HL-60/S4 treated with phorbol 12-myristate 13-acetate at 8.2 ng/mL for 4 days and 3 days (cell line): ENCODE results near the gene MDM1.

Experiments
- in situ Hi-C: fragments of 300-500 bp; cut with MboI; formaldehyde crosslinking; loops from 2 replicates; pipeline ENCODE4 v1.15.0; 2022; ENCODE audit warnings: low sequenced_read_pairs

Gene MDM1, protein sequence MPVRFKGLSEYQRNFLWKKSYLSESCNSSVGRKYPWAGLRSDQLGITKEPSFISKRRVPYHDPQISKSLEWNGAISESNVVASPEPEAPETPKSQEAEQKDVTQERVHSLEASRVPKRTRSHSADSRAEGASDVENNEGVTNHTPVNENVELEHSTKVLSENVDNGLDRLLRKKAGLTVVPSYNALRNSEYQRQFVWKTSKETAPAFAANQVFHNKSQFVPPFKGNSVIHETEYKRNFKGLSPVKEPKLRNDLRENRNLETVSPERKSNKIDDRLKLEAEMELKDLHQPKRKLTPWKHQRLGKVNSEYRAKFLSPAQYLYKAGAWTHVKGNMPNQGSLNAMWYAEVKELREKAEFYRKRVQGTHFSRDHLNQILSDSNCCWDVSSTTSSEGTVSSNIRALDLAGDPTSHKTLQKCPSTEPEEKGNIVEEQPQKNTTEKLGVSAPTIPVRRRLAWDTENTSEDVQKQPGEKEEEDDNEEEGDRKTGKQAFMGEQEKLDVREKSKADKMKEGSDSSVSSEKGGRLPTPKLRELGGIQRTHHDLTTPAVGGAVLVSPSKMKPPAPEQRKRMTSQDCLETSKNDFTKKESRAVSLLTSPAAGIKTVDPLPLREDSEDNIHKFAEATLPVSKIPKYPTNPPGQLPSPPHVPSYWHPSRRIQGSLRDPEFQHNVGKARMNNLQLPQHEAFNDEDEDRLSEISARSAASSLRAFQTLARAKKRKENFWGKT

DNA sequence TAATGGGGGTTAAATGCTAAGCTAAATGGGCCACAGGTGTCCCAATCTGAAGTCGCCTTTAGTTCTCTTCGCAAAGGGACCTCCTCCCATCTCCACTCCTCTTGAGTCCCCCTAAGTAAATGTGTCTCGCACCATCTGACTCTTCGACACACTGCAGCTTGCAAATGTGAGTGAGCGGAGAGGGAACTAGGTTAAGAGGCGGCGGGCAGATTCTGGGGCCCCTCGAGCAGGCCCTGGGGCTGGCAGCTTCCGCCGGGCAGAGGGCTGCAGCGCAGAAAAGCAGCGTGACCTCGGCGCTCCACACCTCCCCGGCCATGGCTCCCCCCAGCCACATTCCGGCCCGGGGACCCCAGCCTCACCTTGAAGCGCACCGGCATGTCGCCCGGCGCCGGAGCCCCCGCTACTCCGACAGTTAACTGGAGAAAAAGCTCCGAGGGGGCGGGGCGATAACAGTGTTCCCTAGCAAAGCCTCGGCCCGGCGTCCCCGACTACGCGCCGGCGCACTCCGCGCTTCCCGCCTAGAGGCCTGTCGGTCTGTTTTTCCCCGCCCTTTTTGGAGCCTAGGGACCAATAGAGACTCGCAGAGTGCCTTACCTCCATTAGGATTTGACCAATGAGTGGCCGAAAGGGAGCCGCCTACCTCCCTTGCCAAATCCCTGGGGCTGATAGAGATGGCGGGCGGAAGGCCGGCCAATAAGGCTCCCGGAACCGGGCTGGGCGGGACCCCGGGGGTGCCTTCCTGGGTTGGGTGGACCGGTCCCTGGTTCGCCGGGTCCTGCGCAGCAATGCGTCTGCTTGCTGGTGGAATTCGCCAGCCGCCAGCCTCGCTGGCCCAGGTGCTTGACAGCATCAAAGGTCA lies at the start of gene MDM1:
Gene MDM1 (minus strand): TSS at position 494 of the 859 bp plus-strand sequence. CDS start 117 bp downstream, at position 377.
- in situ Hi-C loops: no loop called here

DNA sequence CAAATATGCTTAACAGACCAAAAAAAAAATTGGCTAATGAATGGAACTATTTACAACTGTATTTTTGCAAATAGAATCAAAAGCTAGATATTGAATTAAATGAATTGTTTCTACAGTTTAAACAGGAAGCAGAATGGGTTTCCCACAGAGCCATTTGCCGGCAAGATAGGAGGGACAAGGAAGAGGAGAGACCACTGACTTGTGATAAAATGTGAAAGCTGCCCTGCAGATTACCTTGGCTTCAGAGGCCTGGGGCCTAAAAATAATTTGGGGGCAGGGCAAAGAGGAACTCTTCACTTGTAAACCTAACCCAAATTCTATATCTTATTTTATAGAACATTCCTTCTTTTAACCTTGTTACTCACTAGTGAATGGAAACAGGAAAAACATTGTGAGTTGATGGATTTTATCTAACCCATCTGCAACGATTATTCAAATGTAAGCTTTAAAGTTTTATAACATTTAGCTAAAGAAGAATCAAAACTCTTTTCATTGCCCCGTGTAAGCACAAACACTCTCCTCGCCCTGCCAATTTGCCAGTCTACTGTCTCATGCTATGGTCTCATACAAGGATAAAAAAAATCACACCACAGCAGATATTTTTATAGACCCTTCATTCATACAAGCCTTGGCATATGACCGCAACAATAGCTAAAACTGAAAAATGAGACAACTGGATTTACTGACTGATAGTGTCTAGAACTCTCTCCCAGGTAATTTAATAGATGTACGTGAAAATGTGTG lies 49.5 kb upstream of the MDM1 start:
- in situ Hi-C loops: no loop called here

DNA sequence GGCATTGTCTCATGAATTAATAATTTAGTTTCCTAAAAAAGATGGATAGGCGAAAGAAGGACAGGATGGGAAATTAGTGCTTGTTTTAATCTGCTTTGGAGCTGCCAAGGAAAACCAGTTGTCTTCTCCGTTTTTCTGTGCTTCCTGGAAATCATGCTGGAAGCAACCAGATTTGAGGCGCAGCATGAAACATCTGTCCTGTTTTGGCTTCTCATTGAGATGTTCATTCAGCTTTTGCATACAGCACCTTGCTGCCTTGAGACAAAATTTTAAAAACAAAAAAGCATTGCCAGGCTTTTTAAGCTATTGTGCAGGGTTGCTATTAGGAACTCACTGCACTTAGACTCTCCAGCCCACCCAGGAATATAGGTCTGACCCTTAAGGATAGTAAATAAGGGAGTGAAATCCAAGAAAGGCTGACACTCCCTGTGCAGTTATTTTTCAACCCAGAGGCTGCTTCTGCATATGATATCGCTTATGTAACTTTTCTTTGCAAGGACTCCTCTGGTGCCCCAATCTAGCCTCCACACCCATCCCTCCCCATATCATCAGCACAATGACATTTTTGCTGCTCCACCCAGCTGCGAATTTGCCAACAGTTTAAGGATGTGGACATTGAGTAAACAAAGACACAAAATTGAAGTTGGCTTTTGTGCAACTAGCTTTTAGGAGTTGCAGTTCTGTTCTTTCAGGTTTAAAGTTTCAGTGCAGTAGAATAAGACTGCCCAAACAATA lies 46.9 kb upstream of the MDM1 start:
- in situ Hi-C loops: no loop called here

DNA sequence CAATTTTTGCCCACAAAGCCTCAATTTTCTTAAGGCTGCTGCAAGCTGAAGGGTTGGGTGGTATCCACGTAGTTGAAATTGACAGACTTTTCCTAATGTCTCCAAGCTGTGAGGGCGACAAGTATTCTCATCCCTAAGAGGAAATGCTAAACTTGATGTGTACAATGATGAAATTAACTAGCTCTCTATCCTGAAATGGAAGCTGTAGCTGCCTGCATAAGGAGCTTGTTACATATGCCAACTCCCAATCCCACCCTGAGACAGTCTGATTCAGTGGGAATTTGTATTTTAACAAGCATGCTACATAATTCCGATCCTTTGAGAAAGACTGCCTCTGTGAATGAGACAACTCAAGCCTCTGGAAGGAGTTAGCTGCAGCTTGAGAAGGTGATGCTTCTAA lies 45.7 kb upstream of the MDM1 start:
- in situ Hi-C loops: no loop called here

DNA sequence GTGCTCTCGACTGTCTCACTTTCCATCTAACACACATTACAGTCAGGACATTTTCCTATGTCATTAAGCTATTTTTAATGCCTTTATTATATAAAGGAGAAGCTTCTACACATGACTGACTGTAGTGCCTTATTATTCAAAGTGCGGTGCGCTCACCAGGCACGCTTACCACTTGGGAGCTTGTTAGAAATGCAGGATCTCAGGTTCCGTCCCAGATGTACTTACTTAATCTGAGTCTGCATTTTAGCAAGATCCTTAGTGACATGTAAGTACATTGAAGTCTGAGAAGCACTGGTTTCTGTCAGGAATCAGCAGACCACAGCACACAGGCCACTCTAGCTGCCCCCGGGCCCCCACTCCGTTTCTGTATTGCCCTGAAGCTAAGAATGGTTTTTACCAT lies 44.7 kb upstream of the MDM1 start:
- in situ Hi-C loops: no loop called here

DNA sequence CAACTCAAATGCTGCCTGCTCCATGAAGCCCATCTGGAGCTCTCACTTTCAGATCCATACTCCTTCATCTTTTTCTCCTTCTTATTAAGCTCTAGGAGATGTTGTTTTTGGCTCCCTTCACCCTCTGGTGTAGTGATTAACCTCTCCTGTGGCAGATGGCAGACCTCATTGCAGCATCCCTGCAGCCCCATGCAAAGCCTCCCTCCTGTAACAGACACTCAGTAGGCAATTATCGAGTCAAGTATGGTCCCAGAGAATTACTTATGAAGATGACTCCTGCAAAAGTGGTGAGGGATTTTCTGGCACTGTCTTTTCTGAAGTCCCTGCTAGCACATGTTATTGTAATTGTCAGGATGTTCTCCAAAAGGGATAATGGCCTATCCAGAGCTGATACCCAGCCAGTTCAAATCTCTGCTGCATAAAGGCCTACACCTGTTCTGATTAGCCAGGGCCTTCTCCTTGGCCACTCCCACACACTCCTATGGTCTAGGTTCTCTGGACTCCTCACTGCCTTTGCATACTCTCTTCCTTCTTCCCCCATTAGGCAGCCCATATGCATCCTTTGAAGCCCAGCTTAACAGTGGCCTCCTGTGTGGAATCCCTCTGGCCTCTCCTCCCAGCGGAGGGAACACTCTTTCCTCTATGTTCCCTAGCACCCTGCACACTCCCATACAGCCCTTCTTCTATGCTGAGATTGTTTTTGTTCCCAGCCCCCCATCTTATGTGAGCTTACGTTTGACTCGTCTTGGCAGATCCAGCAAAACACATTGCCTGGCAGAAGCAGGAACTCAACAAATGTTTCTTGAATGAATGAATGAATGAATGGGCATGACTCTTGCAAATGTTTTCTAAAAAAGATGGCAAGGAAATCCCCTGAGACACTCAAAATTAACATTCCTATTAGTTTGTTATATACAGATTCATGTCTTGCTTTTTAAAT lies 43.9 kb upstream of the MDM1 start:
- in situ Hi-C loops: no loop called here

DNA sequence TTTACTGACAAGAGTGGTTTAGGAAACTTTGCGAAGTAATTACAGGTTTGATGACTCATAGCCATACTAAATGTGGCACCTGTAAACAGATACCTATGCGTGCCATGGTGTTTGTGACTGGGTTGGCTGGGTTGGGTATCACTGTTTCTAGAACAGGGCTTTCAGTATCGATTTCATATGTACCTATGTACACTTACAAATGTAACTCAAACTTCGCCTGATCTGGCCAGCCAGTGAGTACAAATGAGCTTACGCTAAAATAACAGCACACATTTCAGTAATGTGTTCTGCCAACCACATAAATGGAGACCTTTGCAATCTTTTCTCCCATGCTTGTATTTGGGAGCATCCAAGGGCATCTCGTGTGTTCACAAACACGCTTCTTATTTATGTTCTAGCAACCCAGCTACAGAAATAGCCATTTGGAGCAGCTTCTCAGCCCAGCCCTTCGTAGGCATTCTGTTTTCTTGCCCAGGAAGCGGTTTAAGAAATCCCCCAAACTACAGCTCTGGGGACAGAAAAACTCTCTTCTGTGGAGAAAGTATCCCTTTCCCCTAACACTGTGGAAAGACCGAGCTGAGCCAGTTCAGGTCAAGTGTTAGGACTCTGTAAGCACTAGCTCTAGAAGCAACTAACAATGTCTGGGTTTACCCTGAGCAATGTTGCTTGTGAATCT lies 42.3 kb upstream of the MDM1 start:
- in situ Hi-C loops: no loop called here

DNA sequence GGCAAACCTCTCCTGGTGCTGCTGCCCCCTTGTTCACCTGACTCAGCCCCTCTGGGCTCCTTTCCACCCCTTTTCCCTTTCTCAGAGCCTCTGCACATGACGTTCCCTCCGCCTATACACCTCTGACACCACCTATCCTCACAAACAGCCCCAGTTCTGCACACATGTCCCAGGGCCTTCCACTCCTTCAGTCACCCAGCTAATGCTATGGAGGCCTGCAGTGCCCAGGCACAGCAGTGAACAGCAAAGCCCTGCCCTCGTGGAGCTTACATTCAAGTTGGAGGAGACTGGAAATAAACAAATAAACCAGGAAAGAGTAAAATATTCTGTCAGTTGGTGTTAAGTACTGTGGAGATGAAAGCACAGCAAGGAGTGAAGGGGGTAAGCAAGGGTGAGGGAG lies 38.5 kb upstream of the MDM1 start:
- in situ Hi-C loops: no loop called here

DNA sequence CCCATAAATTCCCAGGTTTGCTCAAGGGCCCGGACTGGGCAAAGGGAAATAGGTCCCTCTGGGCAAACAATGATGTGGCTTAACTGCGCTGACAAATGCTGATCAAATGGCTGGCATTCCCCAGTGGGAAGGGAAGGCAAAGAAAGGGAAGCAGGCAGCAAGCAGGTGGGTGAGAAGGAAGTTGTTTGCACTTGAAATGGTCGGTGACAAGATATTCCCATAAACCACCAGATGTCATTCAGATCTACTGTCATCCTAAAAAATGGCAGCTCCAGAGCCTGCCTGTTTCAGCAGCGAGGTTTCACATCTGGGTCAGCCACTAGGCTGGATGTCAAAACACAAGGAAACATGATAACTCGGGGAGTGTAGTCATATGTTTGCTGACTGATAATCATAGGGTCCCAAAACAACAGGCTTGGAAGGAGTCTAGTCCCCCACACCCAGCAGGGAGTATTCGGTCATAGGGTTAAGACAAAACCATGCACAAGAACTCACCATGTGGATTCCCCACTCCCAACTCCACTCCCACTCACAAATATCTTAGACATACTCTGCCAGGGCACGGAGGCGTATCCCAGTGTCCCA lies 37.9 kb upstream of the MDM1 start:
- in situ Hi-C loops: no loop called here

DNA sequence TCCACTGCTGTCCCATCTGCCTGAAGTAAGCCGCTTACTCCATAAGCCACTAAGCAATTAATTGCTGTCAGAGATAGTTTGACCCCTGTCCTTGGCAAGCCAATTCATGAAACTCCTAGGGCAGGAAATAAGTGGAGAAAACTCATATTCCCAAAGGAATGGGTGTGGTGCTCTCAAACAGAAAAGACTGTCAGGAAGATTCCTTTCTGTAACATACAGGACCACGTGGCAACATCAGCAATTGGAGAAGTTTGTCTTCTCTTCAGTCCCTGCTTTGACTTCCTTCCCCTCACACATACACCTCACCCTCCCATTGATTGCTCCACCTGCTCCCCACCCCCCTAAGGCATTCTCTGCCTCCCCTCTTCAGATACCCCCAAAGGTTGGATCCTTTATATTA lies 36.2 kb upstream of the MDM1 start:
- in situ Hi-C loops: no loop called here

DNA sequence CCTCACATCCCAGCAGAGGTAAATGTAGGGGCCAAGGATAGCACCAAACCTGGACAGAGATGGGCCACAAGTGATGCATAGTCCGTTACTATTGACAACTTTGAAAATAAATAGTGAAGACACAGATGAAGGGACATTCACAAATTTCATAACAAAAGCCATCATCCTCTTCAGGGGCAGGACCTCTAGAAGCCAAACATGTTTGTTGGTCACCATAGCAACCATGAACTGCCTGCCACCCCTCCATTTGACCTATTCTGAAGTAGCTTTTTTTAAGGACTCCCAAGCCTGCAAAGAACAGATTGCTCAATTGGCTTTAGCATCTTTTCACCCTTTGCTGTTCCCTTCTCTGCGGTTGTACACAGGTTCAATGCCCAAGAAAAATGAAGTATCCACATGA lies 35.7 kb upstream of the MDM1 start:
- in situ Hi-C loops: no loop called here

DNA sequence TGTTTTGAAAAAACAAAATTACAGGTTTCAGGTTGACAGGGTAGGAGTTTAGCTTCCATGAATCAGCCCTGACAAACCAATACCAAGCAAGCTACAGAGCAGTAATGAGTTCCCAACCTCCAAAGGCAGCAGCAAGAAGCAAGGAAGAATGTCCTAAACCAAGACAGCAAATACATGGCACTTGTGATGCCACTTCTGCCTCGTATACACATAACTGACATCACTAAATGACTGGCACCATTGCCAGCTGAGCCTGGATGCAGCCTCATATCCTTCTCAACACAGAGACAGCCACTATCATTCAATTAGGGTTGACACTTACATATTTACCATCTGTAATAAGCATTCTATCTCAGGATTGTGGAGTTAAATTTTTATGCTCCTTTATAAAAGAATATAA lies 35.0 kb upstream of the MDM1 start:
- in situ Hi-C loops: no loop called here

DNA sequence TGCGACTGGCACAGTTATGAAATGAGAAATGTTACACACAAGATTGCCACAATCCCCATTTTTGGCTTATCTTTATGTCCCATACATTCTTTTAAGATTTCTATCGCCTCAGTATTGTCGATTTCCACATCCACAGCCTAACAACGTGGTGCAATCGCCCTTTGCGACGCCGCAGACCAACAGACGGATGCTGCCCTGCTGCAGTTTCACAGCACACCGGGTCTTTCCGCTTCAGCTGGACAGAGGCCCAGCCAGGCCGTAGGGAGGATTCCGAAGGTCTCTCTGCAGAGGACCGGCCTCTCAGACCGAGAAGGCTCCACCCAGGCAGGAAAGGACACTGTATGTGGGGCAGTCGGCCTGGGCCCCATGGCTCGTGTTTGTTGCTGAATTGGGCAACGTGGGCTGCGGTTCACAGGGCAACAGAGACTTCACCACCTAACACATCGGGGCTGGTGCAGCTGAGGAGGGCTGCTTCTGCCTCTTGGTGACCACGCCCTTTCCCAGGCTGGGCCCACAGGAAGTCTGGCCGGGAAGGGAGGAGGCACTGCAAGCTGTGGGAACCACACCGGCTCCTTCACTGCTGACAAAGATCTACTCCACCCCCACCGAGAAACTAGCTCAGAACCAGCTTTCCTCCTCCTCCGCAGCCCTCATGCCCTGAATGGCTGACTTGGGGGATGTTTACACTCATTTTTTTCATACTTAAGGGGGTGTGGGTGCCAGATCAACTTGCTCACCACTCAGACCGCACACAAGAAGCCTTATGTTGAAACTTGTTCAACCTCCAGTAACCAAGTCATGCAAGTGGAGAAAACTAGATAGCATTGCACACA lies 32.9 kb upstream of the MDM1 start:
- in situ Hi-C loops: no loop called here

DNA sequence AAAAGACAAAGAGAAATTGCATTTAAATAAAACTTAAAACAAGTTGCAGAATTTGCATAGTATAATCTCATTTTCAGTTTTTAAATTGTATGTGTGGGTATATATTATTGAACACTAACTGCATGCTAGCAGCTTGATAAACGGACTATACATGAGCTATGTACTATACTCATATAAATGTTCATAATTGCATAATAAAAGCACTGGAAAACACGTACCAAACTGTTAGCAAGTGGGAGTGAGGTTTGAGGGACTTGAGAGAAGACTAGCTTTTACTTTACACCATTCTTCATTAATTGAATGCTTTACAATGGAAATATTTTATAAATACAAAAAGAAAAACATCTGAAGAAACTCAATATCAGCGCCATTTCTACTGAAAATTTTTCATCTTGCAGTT lies 32.2 kb upstream of the MDM1 start:
- in situ Hi-C loops: no loop called here

DNA sequence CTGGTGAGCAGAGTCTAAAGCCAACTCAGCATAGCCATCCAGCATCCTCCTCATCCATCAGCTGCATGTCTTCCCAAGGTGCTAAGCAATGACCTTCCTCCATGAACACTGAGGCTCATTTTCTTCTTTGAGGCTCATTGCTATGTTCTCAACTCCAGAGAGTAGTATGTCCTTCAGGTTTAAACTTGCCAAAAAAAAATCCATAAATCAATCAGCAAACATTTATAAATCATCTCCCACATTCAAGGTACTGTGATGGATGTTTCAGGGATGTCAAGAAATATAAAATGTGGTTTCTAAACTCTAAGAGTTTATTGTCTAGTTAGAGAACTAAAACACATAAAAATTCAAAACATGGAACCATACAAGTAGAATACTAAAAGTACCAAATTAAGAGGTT lies 29.8 kb upstream of the MDM1 start:
- in situ Hi-C loops: no loop called here

DNA sequence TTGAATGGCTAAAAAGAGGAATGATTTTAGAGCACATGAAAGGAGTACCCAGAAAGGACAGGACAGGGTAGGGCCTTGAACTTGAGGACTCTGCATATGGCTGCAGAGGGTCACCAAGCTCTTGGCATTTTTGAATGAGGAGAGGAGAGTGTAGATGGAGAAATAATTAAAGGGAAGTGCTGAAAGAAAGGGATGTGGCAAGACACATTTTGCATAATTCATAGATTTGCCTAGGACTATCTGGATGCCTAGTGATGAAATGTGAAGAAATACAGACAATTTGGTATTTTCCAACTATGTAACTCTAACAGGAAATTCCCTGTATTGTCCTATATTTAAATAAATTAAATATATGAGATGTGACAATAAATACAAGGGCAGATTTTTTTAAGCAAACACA lies 27.5 kb upstream of the MDM1 start:
- in situ Hi-C loops: no loop called here
